ENCODE data around the gene FRMD3.
A peak's percentile ranks its signal among the peaks of the same experiment; 100 is the strongest.

The FRMD3 gene

DNA sequence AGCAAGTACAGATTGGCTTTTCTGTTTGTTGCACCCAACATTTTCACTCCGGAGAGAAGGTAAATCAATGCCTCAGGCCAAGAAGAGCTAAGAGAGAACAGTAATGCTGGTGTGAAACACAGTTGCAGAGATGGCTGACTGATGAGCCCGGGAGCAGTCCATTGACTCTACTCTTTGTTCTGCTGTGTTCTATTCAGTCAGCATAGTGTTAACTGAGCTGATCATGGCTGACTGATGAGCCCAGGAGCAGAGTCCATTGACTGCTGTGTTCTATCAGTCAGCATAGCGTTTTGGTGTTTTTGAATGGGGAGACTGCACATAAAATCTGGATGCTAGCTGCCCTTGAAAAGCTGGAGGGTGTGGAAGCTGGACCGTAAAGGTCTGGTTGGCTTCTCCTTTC, 141.4 kb downstream of the FRMD3 start:
- Histone ChIP-seq H3K4me3 (ENCODE audit: low read length) (no peak overlapping the region), H3K27ac (ENCODE audit: low read depth, low read length) (no peak overlapping the region), H3K36me3 (ENCODE audit: control insufficient read depth, insufficient read depth, low read length) (no peaks in the 10 kb centered on the region), H3K4me1 (ENCODE audit: control insufficient read depth, insufficient read depth, low read length) (no peaks in the 10 kb centered on the region), H3K27me3 (ENCODE audit: control insufficient read depth, insufficient read depth, low read length) (no peaks in the 10 kb centered on the region), H3K9ac (ENCODE audit: low read length) (no peak overlapping the region)

GRCh38 chr9:83396342-83396741, 141.9 kb downstream of the FRMD3 start:
- Histone ChIP-seq H3K4me1 (ENCODE audit: control insufficient read depth, insufficient read depth, low read length) (no peaks in the 10 kb centered on the region), H3K4me3 (ENCODE audit: low read length) (no peak overlapping the region), H3K27ac (ENCODE audit: low read depth, low read length) (no peak overlapping the region), H3K27me3 (ENCODE audit: control insufficient read depth, insufficient read depth, low read length) (no peaks in the 10 kb centered on the region), H3K36me3 (ENCODE audit: control insufficient read depth, insufficient read depth, low read length) (no peaks in the 10 kb centered on the region), H3K9ac (ENCODE audit: low read length) (no peak overlapping the region)

DNA sequence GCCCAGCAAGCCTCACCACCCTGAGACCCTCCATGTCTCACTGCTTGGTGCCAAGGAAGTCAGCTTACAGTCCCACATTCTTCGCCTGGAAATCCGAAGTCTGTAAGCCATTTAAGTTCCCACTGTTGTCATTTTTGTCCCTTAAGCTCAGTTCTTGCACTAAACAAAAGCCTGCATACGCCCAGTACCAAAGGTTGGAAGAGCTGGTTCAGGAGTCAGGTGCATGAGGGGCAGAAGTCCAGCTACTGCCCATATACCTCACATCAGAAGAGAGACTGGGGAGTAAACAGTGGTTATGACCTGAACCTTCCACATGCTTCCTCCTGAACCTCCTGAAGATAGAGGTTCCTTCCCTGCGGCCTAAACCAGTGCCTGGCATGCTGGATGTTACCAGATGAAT, 146.0 kb downstream of the FRMD3 start:
- Histone ChIP-seq H3K27me3 (ENCODE audit: control insufficient read depth, insufficient read depth, low read length) (no peaks in the 10 kb centered on the region), H3K9ac (ENCODE audit: low read length) (no peak overlapping the region), H3K27ac (ENCODE audit: low read depth, low read length) (no peak overlapping the region), H3K4me1 (ENCODE audit: control insufficient read depth, insufficient read depth, low read length) (no peaks in the 10 kb centered on the region), H3K4me3 (ENCODE audit: low read length) (no peak overlapping the region), H3K36me3 (ENCODE audit: control insufficient read depth, insufficient read depth, low read length) (no peaks in the 10 kb centered on the region)

DNA sequence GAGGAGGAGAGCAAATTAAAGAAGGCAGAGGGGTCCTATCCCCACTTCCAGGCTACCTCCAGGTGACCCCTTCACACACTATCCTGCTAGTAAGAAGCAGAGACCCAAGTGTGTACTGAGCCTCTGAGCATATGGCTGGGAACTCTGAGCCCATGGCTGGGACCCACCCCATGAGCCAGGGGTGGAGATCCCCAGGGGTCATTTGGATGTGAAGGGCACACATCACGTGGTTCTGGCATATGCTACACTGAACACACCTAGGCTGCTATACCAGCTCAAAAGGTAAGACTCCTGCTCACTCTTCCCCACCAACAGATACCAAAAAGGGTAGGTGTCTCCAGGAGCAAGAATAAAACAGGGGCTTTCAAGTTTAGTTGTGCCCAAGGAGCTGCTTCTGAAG, 149.9 kb downstream of the FRMD3 start:
- Histone ChIP-seq H3K4me3 (ENCODE audit: low read length) (no peak overlapping the region), H3K4me1 (ENCODE audit: control insufficient read depth, insufficient read depth, low read length) (no peaks in the 10 kb centered on the region), H3K27me3 (ENCODE audit: control insufficient read depth, insufficient read depth, low read length) (no peaks in the 10 kb centered on the region), H3K27ac (ENCODE audit: low read depth, low read length) (no peak overlapping the region), H3K36me3 (ENCODE audit: control insufficient read depth, insufficient read depth, low read length) (no peaks in the 10 kb centered on the region), H3K9ac (ENCODE audit: low read length) (no peak overlapping the region)

DNA sequence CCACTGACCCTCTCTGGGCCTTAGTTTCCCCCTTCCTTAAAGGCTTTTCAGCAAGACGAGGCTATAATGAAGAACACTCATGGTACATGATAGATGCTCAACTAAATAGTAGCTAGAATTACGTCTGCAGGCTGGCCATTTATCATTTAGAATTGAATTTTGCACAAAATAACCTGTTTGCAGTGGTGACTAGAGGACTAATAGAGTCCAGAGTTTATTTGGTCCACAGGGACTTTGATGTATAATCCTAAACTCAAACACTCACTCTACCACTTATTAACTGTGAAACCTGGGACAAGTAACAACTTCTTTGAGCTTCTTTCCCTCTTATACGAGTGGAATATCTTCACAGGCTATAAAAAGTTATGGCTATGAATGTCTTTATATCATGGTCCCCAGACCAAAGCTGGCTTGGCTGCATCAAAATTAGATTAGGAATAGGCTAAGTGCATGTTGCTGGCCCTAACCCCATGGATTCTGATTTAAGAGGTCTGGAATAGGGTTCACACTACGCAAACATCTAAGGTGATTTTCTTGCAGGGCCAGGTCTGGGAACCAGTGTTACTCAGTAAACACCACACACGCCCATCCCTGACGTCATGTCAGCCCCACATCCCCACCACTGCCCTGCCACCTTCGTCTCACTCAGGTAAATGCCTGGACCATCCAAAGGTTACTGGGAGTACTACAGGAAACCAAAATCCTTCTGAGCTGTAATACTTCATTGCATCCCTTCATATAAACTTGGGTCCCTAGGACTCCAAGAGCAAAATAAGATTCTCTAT, 150.6 kb downstream of the FRMD3 start:
- Histone ChIP-seq H3K27me3 (ENCODE audit: control insufficient read depth, insufficient read depth, low read length) (no peaks in the 10 kb centered on the region), H3K27ac (ENCODE audit: low read depth, low read length) (no peak overlapping the region), H3K4me1 (ENCODE audit: control insufficient read depth, insufficient read depth, low read length) (no peaks in the 10 kb centered on the region), H3K4me3 (ENCODE audit: low read length) (no peak overlapping the region), H3K9ac (ENCODE audit: low read length) (no peak overlapping the region), H3K36me3 (ENCODE audit: control insufficient read depth, insufficient read depth, low read length) (no peaks in the 10 kb centered on the region)

DNA sequence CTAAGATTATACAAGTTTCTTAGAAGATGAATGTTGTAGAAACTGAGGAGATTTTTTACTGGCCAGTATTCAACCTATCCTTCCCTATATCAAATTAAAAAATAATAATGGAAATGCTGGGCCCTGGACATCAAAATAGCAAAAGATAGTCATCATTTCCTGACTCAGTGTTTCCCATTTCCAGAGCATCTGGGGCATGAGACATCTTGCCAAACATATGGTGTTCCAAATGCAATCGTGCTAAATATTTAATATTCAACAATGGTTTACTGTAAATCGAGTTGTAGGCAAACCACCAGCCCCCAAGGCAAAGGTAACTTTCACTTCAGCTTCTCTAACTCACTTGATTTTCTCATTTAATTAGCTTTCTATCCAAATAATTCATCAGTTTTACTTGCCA, 152.9 kb downstream of the FRMD3 start:
- Histone ChIP-seq H3K36me3 (ENCODE audit: control insufficient read depth, insufficient read depth, low read length) (no peaks in the 10 kb centered on the region), H3K27ac (ENCODE audit: low read depth, low read length) (no peak overlapping the region), H3K4me1 (ENCODE audit: control insufficient read depth, insufficient read depth, low read length) (no peaks in the 10 kb centered on the region), H3K4me3 (ENCODE audit: low read length) (no peak overlapping the region), H3K27me3 (ENCODE audit: control insufficient read depth, insufficient read depth, low read length) (no peaks in the 10 kb centered on the region), H3K9ac (ENCODE audit: low read length) (no peak overlapping the region)

- Histone ChIP-seq H3K9ac (ENCODE audit: low read length) (no peak overlapping the region), H3K4me3 (ENCODE audit: low read length) (no peak overlapping the region), H3K27me3 (ENCODE audit: control insufficient read depth, insufficient read depth, low read length) (no peaks in the 10 kb centered on the region), H3K27ac (ENCODE audit: low read depth, low read length) (no peak overlapping the region), H3K36me3 (ENCODE audit: control insufficient read depth, insufficient read depth, low read length) (no peaks in the 10 kb centered on the region), H3K4me1 (ENCODE audit: control insufficient read depth, insufficient read depth, low read length) (no peaks in the 10 kb centered on the region)
Measured at GRCh38 chr9:83384214-83384613, 154.0 kb downstream of the FRMD3 start.

- Histone ChIP-seq H3K27me3 (ENCODE audit: control insufficient read depth, insufficient read depth, low read length) (no peaks in the 10 kb centered on the region), H3K27ac (ENCODE audit: low read depth, low read length) (no peak overlapping the region), H3K4me3 (ENCODE audit: low read length) (no peak overlapping the region), H3K4me1 (ENCODE audit: control insufficient read depth, insufficient read depth, low read length) (no peaks in the 10 kb centered on the region), H3K9ac (ENCODE audit: low read length) (no peak overlapping the region), H3K36me3 (ENCODE audit: control insufficient read depth, insufficient read depth, low read length) (no peaks in the 10 kb centered on the region)
Measured at GRCh38 chr9:83383034-83383433, 155.2 kb downstream of the FRMD3 start.

GRCh38 chr9:83382421-83382820, 155.8 kb downstream of the FRMD3 start:
- Histone ChIP-seq H3K4me1 (ENCODE audit: control insufficient read depth, insufficient read depth, low read length) (no peaks in the 10 kb centered on the region), H3K27ac (ENCODE audit: low read depth, low read length) (no peak overlapping the region), H3K36me3 (ENCODE audit: control insufficient read depth, insufficient read depth, low read length) (no peaks in the 10 kb centered on the region), H3K9ac (ENCODE audit: low read length) (no peak overlapping the region), H3K4me3 (ENCODE audit: low read length) (no peak overlapping the region), H3K27me3 (ENCODE audit: control insufficient read depth, insufficient read depth, low read length) (no peaks in the 10 kb centered on the region)

DNA sequence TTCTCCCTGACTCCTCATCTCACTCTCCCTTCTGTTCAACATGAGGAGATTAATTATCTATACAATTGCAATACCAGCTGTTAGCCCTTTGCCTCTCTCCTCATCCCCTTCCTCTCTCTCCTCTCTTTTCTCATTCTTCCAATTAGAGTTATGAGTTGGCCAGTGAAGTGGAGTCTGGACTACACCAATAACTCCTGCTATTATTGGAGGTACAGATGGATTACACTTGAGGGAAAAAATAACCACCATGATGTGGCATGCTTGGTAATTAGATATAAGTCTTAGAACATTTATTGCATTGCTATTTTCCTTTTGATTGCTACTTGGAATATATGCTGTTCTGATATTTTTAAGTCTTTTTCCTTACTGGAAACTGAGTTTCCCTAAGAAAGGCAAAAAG, 159.2 kb downstream of the FRMD3 start:
- Histone ChIP-seq H3K36me3 (ENCODE audit: control insufficient read depth, insufficient read depth, low read length) (no peaks in the 10 kb centered on the region), H3K27ac (ENCODE audit: low read depth, low read length) (no peak overlapping the region), H3K9ac (ENCODE audit: low read length) (no peak overlapping the region), H3K27me3 (ENCODE audit: control insufficient read depth, insufficient read depth, low read length) (no peaks in the 10 kb centered on the region), H3K4me1 (ENCODE audit: control insufficient read depth, insufficient read depth, low read length) (no peaks in the 10 kb centered on the region), H3K4me3 (ENCODE audit: low read length) (no peak overlapping the region)

GRCh38 chr9:83372957-83373356, 165.2 kb downstream of the FRMD3 start:
- Histone ChIP-seq H3K36me3 (ENCODE audit: control insufficient read depth, insufficient read depth, low read length) (no peaks in the 10 kb centered on the region), H3K4me3 (ENCODE audit: low read length) (no peak overlapping the region), H3K27ac (ENCODE audit: low read depth, low read length) (no peak overlapping the region), H3K27me3 (ENCODE audit: control insufficient read depth, insufficient read depth, low read length) (no peaks in the 10 kb centered on the region), H3K4me1 (ENCODE audit: control insufficient read depth, insufficient read depth, low read length) (no peaks in the 10 kb centered on the region), H3K9ac (ENCODE audit: low read length) (no peak overlapping the region)

DNA sequence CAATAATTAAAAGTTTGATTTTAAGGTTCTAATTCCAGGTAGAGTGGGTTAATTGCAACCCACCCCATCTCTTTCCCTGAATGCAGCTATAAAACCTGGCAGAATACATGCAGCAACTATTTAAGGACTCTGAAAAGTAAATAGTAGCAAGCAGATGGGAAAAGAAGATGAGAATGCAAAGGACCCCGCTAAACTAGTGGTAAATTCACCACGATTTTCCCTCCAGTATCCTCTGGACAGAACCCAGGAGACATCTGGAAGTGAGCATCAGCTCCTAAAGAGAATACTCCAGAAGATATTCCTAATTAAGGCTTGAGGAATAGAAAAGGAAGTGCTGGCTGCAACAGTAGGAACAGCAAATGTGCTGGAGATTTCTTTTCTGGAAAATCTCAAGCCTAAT, 170.9 kb downstream of the FRMD3 start:
- Histone ChIP-seq H3K36me3 (ENCODE audit: control insufficient read depth, insufficient read depth, low read length) (no peaks in the 10 kb centered on the region), H3K27ac (ENCODE audit: low read depth, low read length) (peak overlapping the region; percentile 45), H3K4me1 (ENCODE audit: control insufficient read depth, insufficient read depth, low read length) (peaks cover 4% of the 10 kb centered on the region), H3K9ac (ENCODE audit: low read length) (no peak overlapping the region), H3K4me3 (ENCODE audit: low read length) (no peak overlapping the region), H3K27me3 (ENCODE audit: control insufficient read depth, insufficient read depth, low read length) (no peaks in the 10 kb centered on the region)

GRCh38 chr9:83362341-83362995, 175.7 kb downstream of the FRMD3 start:
- no peaks in the 10 kb centered on the region for H3K27me3 ChIP-seq (ENCODE audit: control insufficient read depth, insufficient read depth, low read length)
- H3K27ac ChIP-seq (ENCODE audit: low read depth, low read length), result no peak overlapping the region
- peaks cover 4% of the 10 kb centered on the region for H3K4me1 ChIP-seq (ENCODE audit: control insufficient read depth, insufficient read depth, low read length)
- H3K36me3 ChIP-seq (ENCODE audit: control insufficient read depth, insufficient read depth, low read length), result no peaks in the 10 kb centered on the region
- no peak overlapping the region for H3K9ac ChIP-seq (ENCODE audit: low read length)
- no peak overlapping the region for H3K4me3 ChIP-seq (ENCODE audit: low read length)

Data from rectal smooth muscle tissue (tissue), 1 donor.